NK-92 (cell line): ENCODE results near the gene KRTAP6-2.

Experiments
- DNase-seq: peaks from one replicate; lab custom pipeline; 2025; ENCODE audit not compliant: unreplicated experiment; lab: John Stamatoyannopoulos, UW

KRTAP6-2 gene

DNA sequence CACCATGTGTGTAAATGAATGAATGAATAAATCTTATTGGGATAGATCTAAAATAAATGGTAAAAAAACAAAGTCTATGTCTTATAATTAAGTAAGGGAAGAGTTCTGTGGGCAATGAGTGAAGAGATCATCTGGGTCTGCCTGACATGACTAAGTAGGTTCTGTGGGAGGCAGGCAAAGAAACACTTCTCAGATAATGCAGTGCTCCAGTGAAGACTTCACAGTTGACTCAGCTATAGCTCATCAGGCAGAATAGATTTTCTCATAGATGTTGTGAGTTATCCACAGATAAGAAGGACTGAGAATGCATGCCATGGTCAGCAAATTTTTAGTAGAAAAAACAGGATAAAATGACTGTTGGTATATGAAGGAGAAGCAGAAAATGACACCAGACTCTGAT is 20.9 kb downstream of the KRTAP6-2 start:
- DNase-seq = no peak

GRCh38 chr21:30567617-30568016 is 31.1 kb downstream of the KRTAP6-2 start:
- no peak for DNase-seq

GRCh38 chr21:30563630-30564029 is 35.1 kb downstream of the KRTAP6-2 start:
- DNase-seq = no peak

DNA sequence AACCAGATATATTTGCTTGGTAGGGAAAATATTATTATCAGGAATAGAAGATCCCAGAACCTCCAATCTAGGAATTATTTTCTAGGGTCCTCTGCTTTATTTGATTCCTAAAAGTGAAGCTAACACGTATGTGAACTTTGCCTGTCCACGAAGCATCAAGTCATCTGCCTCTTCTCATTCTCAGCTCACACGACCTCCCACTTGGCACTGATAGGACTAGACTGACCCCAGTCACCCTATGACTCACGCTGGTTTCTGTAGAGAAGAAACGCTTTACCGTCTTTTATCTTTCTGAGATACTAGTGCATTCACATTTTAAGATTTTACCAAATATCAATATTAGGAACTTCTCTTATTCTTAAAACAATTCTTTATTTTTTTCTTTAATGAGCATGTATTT is 35.6 kb downstream of the KRTAP6-2 start:
- DNase-seq = no peak

GRCh38 chr21:30561957-30562356 is 36.7 kb downstream of the KRTAP6-2 start:
- no peak for DNase-seq

DNA sequence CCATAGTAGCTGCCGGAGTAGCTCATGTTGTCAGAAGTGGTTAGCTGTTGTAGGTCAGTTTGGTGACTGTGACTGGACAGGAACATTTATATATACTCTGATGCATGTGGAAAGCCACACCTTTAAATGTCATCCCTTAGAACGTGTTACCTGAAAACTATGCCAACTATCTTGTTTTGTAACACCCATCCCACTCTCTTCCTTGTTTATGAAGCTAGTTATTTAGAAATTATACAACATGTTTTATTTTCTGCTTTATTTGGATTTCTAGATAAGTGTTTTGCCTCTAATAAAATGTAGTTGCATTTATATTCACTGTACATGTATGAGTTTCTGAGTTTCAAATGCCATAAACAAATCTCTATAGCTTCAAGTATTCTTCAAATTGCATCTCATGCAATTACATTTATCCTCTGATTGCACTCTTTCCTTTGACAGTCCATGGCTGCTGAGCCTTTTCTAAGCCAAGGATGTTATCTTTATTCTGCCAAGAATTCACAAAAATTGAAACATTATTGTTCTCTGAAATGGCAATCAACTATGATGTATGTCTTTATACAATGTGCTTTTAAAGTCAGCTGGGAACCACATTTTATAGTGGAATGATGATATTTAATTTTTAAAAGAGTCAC is 37.3 kb downstream of the KRTAP6-2 start, which contains the start of gene KRTAP19-7:
KRTAP19-7 (minus strand) TSS at position 51 of the 632 bp plus-strand sequence; CDS start at position 26, 25 bp downstream.
- DNase-seq = no peak

DNA sequence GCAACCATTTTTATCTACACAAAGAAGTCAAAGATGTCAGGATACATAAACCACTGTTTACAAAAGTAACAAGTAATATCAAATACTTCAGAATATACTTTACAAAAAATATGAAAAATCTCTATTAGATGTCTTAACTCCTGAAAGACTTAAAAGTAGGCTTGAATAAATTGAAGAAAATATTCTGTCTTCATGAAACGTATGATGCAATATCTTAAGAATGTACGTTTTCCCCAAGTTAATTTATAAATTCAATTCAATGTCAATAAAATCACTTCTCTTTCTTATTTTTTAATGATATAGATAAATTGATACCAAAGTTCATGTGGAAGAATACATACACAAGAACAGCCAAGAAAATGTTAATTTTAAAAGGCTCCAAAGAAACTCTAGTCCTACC is 43.6 kb downstream of the KRTAP6-2 start:
- no peak for DNase-seq

DNA sequence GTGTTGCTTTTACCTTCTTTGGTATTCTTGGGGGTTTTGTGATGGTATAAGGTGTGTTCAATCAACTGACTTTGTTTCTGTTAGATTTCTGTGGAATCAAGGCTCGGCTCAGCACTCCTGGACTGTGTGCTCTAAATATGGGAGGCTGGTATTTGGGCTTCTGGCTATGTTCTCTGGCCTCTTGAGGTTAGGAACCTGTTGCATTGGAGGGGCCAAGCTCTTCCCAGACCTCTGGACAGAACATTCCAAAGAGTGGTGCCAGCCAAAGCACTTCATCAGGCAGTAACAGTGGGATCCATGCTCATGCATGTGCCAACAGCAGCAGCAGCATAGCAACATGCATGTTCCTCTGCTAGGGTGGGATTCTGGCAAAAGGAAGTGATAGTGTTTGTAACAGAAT is 45.9 kb downstream of the KRTAP6-2 start:
- DNase-seq = no peak
